ENCODE measurements around the gene R3HCC1L.

The R3HCC1L gene

GRCh38 chr10:98238391-98238790 lies 103.9 kb downstream of the R3HCC1L start:
- no peak for DNase-seq

DNA sequence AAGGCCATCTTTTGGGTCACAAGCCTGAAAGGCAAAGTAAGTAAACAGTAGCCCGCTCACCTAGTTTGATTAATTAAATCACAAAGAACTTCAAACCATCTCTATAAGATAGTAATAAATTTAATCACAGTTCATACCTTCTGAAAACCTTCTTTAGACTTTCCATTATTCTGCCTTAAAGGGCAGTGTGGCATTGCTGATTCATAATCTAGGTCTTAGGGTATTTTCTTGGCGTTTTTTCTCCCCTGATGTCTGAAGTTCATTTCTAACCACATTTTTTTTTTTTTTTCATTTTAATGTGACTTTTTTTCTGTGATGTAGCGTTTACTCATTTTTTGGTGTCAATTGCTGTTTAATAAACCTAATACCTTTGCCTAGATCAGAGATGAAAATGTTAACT lies 106.1 kb downstream of the R3HCC1L start:
- no peak for DNase-seq

- no peak for DNase-seq
Observed at GRCh38 chr10:98242823-98243222, 108.4 kb downstream of the R3HCC1L start.

GRCh38 chr10:98244141-98244540 lies 109.7 kb downstream of the R3HCC1L start:
- DNase-seq = no peak

GRCh38 chr10:98244586-98244985 lies 110.1 kb downstream of the R3HCC1L start:
- no peak for DNase-seq

DNA sequence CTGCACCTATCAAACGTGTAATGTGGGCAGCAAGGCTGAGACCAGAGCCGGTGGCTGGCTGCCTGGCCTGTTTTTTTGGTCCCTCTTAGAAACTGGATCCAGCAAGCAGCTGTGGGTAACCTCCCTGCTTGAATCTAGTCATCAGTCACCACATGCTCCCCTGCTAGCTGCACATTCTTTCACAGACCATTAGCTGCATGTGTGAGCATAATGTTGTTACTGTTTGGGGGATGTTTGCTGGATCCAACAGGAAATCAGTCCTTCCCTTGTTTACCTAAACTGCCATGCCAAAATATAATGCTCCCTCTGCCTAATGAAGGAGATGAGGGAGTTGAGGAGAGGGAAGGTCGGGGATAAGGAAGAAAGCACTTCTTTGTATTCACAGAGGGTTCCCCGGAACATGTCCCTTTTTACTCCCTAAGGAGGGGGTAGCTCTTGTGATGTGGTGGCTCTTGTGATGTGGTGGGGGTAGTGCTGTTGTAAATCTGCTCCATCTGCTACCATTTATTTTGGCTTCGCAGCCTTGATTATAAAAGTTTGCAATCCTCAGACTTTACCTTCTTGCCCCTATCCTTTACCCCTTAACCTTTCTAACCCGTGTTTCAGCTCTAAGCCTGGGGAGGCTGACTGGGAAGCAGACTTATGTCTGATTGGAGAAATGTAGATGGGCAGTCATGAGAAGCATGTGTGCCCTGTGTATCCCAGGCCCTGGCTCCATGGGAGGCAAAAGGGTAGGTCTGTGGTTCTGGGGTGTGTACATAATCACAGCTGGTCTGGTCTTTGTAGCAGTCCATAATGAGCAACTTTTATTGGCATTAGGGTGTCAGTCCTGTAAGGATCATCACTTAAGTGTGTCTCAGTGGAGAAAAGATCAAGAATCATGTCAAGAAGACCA lies 112.7 kb downstream of the R3HCC1L start:
- DNase-seq = no peak

- no peak for DNase-seq
Observed at GRCh38 chr10:98248018-98248417, 113.6 kb downstream of the R3HCC1L start.

DNA sequence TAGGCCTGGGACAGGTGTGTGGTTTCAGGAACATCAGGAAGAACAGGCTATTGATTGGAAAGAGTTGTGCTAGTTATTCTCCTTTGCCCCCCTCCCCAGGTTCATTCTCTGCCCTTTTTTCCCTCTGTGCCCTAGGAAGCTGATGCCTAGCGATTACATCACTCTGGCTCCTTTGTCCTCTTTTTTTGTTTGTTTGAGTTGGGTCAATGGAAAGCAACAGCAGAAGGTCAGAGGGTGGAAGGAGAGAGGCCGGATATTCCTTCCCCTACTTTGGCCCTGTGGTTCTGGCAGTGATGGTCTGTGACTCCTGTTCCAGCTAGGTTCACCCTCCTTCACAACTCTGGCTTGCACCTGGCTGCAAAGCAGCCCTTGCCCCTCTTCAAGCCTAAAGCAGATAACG lies 114.7 kb downstream of the R3HCC1L start:
- no peak for DNase-seq

DNA sequence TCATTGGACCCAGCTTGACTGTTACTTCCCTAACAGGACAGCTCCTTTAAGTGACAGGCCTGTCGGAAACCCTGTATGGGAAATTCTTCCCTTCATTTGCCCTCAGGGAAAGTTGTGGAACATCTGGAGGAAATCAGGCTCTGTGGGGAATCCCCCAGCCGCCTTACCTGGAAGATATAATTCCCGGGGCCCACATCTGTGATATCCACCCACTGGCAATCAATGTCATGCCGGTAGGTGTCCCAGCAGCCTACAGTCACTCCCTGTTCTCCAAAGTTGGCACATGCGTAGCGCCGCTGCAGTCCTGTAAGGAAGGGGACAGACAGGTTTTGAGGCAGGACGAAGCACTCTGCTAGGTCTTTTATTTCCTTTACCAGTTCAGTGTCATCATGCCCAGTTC lies 116.9 kb downstream of the R3HCC1L start:
- DNase-seq = no peak

DNA sequence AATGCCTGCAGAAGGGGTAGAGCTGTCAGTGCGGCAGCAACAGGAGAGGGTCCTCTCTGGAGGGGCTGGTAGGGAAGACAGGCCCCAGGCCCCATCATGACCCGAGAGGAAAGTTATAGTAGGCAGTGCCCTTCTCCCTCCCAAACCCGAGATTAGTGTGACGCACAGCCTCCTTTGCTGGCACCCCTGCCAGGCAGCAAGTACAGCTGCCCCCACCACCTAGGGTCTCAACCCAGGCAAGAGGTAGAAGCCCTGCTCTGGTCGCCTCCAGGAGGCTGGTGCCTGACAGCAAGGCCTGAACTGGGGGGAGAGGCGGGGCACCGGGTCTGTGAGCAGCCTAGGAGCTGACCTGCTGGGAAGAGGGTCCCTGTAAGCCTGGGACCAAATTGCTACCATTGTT lies 118.0 kb downstream of the R3HCC1L start:
- DNase-seq = no peak

DNA sequence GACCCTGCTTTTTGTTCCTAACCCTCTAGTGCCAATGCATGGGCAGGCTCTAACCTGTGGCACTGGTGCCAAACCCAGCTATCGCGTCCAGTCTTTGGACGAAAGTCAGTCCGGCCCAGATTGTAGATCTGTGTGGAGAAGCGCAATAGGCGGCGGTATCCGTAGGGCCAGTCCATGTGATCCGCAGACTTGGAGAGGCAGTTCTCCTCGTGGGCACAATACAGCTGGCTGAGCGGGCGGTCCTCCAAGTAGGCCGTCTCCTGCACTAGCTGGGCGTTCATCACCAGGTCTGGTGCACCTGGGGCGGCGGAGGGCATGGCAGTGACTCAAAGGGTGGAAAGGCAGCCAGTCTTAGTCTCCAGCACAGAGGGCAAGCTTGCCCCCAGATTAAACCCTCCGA lies 119.0 kb downstream of the R3HCC1L start:
- no peak for DNase-seq

GRCh38 chr10:98254234-98254974 lies 119.9 kb downstream of the R3HCC1L start:
- DNase-seq = no peak

GRCh38 chr10:98255146-98255877 lies 120.9 kb downstream of the R3HCC1L start:
- DNase-seq = no peak

DNA sequence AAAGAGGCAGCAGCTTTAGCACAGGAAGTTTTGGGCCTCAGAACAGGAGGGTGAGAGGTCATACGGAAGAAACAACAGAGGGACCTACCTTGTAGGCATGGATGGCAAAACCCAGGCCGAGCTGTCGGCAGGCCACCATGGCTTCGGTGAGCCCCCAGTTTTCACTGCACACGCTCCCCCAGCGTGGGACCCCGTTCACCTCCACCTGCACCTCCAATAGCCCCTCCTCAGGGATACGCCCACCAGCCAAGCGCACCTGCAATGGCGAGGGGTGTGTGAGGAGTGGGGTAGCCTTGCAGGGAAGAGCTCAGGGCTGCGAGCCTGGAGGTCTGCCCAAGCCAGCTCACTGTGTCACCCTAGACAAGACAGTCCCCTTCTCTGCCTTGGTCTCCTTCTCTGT lies 122.2 kb downstream of the R3HCC1L start:
- no peak for DNase-seq

DNA sequence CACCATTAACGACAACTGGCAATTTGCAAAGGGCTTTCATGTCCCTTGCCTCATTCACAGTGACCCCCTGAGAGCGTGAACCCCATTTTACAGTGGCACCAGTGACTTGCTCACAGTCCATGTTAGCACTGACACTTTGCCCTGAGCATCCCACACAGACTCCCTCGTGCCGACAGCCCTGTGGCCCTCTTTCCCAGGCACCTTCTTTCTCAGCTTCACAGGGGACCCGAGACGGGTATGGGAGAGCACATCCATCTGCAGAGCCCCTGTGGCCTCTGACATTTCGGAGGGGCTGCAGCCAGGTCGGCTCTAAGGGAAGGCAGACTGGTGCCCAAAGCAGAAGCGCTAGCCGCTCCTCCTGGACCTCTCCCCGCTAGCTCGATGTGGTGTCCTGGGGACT lies 122.7 kb downstream of the R3HCC1L start:
- no peak for DNase-seq

GRCh38 chr10:98257961-98258360 lies 123.5 kb downstream of the R3HCC1L start:
- DNase-seq = no peak

GRCh38 chr10:98258683-98259454 lies 124.4 kb downstream of the R3HCC1L start:
- DNase-seq = no peak

- DNase-seq = no peak
Observed at GRCh38 chr10:98259606-98260315, 125.3 kb downstream of the R3HCC1L start.

- no peak for DNase-seq
Observed at GRCh38 chr10:98260350-98260749, 125.9 kb downstream of the R3HCC1L start.

DNA sequence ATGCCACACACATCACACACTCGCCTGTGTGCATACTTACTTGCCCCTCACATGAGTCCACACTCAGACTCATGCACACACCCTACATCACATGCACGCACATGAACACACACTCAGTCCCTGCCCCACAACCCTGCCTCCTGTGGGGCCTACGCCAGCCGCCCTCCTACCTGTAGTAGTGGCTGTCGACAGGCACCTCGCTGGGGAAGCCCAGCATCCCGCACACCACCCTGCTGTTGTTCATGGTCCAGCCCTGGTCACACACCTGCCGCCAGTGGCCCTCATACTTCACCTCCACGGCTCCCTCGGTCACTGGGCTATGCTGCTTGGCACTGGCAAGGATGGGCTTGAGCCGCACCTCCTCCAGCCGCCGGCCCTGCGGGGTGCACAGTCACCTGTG lies 126.3 kb downstream of the R3HCC1L start:
- DNase-seq = no peak

GRCh38 chr10:98261436-98262277 lies 127.2 kb downstream of the R3HCC1L start:
- DNase-seq = no peak

Measured in bone marrow (tissue), 2 donors.